ENCODE measurements around the gene ANAPC15.

The ANAPC15 gene

DNA sequence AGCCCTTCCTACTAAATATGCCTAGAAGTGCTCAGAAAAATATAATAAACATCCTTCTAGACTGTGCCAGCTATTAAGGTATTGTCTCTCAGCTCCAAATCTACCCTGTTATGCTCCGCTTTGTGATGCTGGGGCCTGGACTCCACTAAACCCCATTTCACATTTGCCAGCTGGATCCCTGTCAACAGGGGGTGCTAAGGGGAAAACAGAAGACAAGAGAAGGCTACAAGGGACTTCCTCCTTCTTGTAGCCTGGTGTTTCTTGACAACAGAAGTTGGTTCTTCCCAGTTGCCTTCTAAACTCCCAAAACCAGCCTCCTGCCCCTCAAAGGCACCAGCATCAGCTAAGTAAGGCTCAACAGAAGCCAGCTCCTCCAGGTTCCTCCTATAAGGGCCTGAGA is 37.4 kb downstream of the ANAPC15 start:
- no peak overlapping the region for H3K4me2 ChIP-seq (ENCODE audit: low read depth, low read length, poor library complexity, severe bottlenecking)
- no peaks in the 10 kb centered on the region for H3K9me3 ChIP-seq (ENCODE audit: insufficient read depth, low read length)
- no peaks in the 10 kb centered on the region for H3F3A ChIP-seq (ENCODE audit: insufficient read depth)
- peak overlapping the region; percentile 10; the same call in 1 of the 2 replicates for H3K27ac ChIP-seq (ENCODE audit: low read depth, low read length)
- no peaks in the 10 kb centered on the region for H3K9me2 ChIP-seq (replicated peaks; ENCODE audit: insufficient read depth, low read length)
- H3K79me2 ChIP-seq (ENCODE audit: insufficient read depth, low read length) = peaks cover 98% of the 10 kb centered on the region
- TF ChIP-seq CTCF (IDR thresholded peaks at IDR 0.05; ENCODE audit: insufficient read depth, low read length, poor library complexity, severe bottlenecking) (peak; percentile 8), EZH2phosphoT487 (conservative IDR thresholded peaks at IDR 0.05; ENCODE audit: low read length) (no peak)
- no peaks in the 10 kb centered on the region for H3K27me3 ChIP-seq (ENCODE audit: low read length)
- no peak overlapping the region for H2AFZ ChIP-seq (ENCODE audit: low read depth, low read length, severe bottlenecking)
- no peaks in the 10 kb centered on the region for H3K36me3 ChIP-seq (ENCODE audit: low read length)
- no peak overlapping the region for H3K9ac ChIP-seq (ENCODE audit: low read length)
- peaks cover 3% of the 10 kb centered on the region; the same call in 1 of the 2 replicates for H4K20me1 ChIP-seq (ENCODE audit: low read depth, low read length)
- H3K4me3 ChIP-seq (ENCODE audit: insufficient read depth, low read length, poor library complexity, severe bottlenecking) = no peak overlapping the region

DNA sequence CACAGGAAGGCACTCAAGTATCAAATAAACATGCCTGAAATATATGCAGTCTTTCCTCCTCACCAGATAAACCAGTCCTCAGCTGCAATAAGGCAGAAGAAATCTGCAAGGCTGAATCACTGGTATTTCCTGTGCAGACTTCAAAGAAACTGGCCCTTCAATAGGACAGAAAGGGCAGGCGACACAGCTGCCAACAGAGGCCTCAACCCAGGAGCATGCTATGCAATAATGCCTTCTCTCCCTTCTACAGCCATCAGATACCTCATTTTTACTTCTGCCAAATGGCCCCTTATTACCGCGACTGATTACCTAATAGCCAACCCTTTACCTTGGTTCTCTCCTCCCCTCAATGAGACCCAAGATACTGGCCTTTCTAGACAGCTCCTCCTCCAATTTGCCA is 40.1 kb downstream of the ANAPC15 start:
- peaks cover 97% of the 10 kb centered on the region for H3K79me2 ChIP-seq (ENCODE audit: insufficient read depth, low read length)
- no peaks in the 10 kb centered on the region for H3K9me2 ChIP-seq (replicated peaks; ENCODE audit: insufficient read depth, low read length)
- no peak overlapping the region for H3K27ac ChIP-seq (ENCODE audit: low read depth, low read length)
- H3K36me3 ChIP-seq (ENCODE audit: low read length) = peaks cover 7% of the 10 kb centered on the region; the same call in 1 of the 2 replicates
- no peak overlapping the region for H3K9ac ChIP-seq (ENCODE audit: low read length)
- no peaks in the 10 kb centered on the region for H3K27me3 ChIP-seq (ENCODE audit: low read length)
- H3F3A ChIP-seq (ENCODE audit: insufficient read depth) = no peaks in the 10 kb centered on the region
- H3K4me2 ChIP-seq (ENCODE audit: low read depth, low read length, poor library complexity, severe bottlenecking) = no peak overlapping the region
- no peak overlapping the region for H3K4me3 ChIP-seq (ENCODE audit: insufficient read depth, low read length, poor library complexity, severe bottlenecking)
- H2AFZ ChIP-seq (ENCODE audit: low read depth, low read length, severe bottlenecking) = no peak overlapping the region
- peaks cover 3% of the 10 kb centered on the region; the same call in 1 of the 2 replicates for H4K20me1 ChIP-seq (ENCODE audit: low read depth, low read length)
- H3K9me3 ChIP-seq (ENCODE audit: insufficient read depth, low read length) = no peaks in the 10 kb centered on the region
- TF ChIP-seq CTCF (IDR thresholded peaks at IDR 0.05; ENCODE audit: insufficient read depth, low read length, poor library complexity, severe bottlenecking) (no peak), EZH2phosphoT487 (conservative IDR thresholded peaks at IDR 0.05; ENCODE audit: low read length) (no peak)

DNA sequence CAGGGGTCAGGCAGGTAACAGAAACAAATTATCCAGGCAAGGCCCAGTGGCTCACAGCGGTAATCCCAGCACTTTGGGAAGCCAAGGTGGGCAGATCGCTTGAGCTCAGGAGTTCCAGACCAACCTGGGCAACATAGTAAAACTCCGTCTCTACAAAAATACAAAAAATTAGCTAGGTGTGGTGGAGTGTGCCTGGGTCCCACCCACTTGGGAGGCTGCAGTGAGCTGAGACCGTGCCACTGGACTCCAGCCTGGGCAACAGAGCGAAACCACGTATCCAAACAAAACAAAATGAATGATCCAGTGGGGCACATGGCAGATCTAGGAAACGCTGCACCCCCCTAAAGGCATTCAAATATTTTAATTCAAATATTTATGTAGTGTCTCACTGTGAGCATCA is 42.0 kb downstream of the ANAPC15 start:
- no peak overlapping the region for H3K9ac ChIP-seq (ENCODE audit: low read length)
- no peaks in the 10 kb centered on the region for H3K9me2 ChIP-seq (replicated peaks; ENCODE audit: insufficient read depth, low read length)
- no peak overlapping the region for H3K27ac ChIP-seq (ENCODE audit: low read depth, low read length)
- H2AFZ ChIP-seq (ENCODE audit: low read depth, low read length, severe bottlenecking) = no peak overlapping the region
- no peak overlapping the region for H3K4me3 ChIP-seq (ENCODE audit: insufficient read depth, low read length, poor library complexity, severe bottlenecking)
- H3K27me3 ChIP-seq (ENCODE audit: low read length) = no peaks in the 10 kb centered on the region
- no peak overlapping the region for H3K4me2 ChIP-seq (ENCODE audit: low read depth, low read length, poor library complexity, severe bottlenecking)
- H3F3A ChIP-seq (ENCODE audit: insufficient read depth) = no peaks in the 10 kb centered on the region; the same call in 1 of the 2 replicates
- no peaks in the 10 kb centered on the region for H3K9me3 ChIP-seq (ENCODE audit: insufficient read depth, low read length)
- TF ChIP-seq CTCF (IDR thresholded peaks at IDR 0.05; ENCODE audit: insufficient read depth, low read length, poor library complexity, severe bottlenecking) (no peak), EZH2phosphoT487 (conservative IDR thresholded peaks at IDR 0.05; ENCODE audit: low read length) (no peak)
- peaks cover 3% of the 10 kb centered on the region; the same call in 1 of the 2 replicates for H4K20me1 ChIP-seq (ENCODE audit: low read depth, low read length)
- peaks cover 7% of the 10 kb centered on the region; the same call in 1 of the 2 replicates for H3K36me3 ChIP-seq (ENCODE audit: low read length)
- peaks cover 96% of the 10 kb centered on the region for H3K79me2 ChIP-seq (ENCODE audit: insufficient read depth, low read length)

Data from SU-DHL-6 (cell line).